Measurements from ENCODE around the gene ARRDC3.
"Not testable (repeated sequence)": the region's sequence is repeated elsewhere in the genome, so short reads cannot be mapped to it uniquely, and the experiment has no call there.

Gene ARRDC3

DNA sequence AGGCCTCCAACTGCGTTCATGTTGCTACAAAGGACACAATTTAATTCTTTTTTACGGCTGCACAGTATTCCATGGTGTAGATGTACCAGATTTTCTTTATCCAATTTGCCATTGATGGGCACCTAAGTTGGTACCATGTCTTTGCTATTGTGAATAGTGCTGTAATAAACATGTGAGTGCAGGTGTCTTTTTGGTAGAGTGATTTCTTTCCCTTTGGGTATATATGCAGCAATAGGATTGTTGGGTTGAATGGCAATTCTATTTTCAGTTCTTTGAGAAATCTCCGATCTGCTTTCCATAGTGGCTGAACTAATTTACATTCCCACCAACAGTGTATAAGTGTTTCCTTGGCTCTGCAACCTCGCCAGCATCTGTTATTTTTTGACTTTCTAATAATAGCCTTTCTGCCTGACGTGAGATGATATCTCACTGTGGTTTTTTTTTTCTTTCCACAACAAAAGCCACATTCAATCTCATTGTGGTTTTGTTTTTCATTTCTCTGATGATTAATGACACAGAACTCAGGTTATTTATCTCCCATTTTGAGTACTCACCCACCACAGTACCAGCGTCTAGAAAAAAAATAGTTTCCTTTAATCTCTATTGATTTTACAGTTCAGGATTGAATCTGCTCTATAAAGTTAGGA, 21.9 kb downstream of the ARRDC3 start:
- DNase-seq = no peak

DNA sequence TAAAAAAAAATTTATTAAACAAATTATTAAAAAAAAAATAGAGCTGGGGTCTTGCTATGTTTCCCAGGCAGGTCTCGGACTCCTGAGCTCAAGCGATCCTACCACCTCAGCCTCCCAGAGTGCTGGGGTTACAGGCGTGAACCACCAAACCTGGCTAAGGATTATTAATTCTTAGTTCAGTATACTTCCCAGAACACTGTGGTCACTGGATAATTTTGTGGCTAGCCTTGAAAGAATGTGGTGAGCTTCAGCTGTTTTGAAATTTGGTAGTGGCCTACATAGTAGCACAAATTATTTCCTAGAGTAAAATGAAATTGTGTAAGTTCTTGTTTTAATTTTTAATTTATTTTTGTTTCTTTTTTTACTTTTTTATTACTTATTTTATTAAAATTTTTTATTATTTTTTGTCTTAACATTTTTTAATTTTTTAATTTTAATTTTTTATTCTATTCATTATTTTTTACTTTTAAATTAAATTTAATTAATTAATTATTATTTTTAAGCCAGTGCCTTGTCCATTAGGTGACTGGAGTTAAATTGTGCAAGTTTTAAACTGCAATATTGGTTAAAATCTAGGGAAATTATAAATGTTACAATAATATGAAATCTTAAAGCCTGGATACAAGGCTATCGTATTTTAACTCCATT, 23.0 kb downstream of the ARRDC3 start:
- no peak for DNase-seq

GRCh38 chr5:91357806-91358205, 25.3 kb downstream of the ARRDC3 start:
- no peak for DNase-seq

DNA sequence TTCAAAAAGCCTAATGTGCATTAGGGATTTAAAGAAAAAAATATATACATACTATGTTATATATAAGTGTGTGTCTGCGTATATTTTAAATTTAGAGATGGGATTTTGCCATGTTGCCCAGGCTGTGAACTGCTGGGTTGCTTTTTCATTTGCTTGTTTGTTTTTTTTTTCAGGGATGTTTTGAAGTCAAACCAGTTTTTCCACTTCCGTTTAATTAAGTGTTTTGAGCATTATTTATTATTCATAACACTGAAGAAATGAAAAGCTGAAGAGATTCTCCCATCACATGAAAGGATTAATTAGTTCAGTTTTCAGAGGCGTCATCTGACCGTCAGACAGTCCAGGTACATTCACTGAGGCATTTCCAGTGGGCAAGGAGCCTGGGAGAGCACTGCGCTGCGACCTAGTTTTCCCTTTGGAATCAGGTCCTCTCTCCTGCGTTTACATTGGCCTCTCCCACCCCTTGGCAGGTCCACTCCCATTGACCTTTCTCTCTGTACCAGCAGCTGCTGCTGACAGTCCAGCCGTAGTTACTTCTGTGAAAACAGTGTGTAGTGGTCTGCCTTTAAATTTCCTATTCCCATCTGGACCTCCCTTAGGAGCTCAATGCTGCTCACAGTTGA, 26.0 kb downstream of the ARRDC3 start:
- DNase-seq = no peak

DNA sequence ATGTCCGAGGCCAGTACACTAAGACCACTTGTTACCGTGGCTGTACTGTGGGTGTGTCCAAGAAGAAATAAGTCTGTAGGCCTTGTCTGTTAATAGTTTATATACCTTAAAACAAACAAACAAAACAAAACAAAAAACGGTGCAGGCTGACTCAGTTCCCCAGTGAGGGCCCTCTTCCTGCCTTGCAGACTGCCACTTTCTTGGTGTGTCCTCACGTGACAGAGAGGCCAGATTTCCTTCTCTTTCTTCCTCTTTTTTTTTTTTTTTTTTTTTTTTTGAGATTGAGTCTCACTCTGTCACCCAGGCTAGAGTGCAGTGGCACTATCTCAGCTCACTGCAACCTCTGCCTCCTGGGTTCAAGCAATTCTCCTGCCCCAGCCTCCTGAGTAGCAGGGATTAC, 28.2 kb downstream of the ARRDC3 start:
- not testable (repeated sequence) for DNase-seq

DNA sequence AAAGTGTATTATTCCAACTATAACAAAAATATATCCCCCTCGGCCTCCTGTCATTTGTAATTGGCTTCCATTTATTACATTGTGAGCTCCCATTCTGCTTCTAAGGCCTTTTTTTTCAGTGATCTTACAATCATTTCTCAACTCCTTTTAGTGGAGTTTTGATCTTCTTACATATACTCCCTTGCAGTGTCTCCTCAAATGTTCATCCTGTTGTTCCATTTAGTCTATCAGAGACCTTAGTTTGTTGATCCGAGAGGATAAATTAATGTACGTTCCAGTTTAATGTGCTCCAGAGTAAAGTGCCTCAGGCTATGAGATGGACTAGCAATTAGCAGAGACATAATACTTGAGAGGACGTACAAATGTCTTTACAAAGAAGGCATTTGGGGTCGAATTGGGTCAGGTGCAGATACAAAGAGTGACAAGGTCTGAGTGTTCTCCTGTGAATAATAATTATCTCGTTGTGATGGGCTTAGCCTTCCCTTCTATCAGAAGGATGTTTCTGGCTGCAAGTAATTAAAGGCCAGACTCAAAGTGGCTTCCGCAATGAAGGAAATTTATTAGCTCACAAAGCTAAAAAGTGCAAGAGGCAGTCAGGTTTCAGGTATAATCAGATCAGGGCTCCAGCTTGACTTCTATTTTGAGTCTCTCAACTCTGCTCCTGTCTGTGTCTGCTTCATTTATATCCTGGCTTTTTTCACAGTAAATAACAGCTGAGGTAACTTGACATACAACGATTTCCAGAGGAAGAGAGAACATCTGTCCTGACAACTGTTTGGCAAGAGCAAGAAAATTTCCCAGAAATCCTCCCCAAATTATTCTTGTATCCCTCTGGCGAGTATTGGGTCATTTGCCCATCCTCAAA, 30.1 kb downstream of the ARRDC3 start:
- DNase-seq = no peak

GRCh38 chr5:91345461-91345860, 37.7 kb downstream of the ARRDC3 start:
- DNase-seq = no peak

DNA sequence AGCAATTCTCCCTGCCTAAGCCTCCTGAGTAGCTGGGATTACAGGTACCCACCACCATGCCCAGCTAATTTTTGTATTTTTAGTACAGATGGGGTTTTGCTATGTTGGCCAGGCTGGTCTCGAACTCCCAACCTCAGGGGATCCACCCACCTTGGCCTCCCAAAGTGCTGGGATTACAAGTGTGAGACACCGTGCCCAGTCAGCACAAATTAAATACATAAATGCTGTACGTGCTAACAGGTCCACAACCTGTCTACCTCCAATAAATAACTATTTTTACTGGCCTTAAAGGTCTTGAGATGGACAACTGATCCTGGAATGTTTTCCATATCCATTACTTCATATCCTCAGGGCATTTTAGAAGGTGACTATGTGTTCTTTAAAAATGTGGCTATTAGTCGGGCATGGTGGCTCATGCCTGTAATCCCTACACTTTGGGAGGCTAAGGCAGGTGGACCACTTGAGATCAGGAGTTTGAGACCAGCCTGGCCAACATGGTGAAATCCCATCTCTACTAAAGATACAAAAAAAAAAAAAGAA, 38.4 kb downstream of the ARRDC3 start:
- not testable (repeated sequence) for DNase-seq

DNA sequence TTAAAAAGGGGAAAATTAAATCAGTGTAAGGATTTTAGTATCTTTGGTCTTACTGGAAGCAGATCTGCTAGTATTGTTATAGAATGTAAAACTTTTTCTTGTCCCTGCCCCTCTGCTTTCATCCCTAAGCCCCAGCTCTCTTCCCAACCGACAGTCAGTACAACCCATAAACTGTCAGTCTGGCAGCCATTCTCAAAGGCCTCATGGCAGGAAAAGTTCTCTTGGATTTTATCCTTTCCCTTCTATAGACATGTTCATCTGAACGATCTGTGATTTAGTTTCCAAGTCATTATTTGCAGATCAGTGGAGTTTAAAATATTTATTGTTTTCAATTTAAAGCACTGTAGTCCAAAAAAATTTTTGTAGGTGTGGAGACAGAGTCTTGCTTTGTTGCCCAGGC, 39.2 kb downstream of the ARRDC3 start:
- no peak for DNase-seq

GRCh38 chr5:91342931-91343330, 40.2 kb downstream of the ARRDC3 start:
- DNase-seq = not testable (repeated sequence)

GRCh38 chr5:91341154-91341553, 42.0 kb downstream of the ARRDC3 start:
- DNase-seq = no peak

DNA sequence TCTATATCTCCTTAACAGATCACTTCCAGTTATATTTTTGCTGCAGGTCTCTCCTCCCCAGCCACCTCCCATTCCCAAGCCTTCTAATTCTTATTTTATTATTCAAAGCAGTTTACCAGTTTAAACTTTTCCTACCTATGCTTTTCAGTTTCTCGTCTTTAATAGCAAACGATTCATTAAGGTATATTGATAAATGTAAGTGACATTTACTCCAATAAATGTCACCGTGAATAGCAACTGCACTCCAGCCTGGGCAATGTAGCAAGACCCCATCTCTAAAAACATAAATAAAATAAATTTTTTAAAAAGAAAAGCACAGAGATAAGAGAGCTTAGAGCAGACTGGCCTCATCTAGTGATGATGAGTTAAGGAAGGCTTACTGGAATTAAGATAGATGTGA, 42.6 kb downstream of the ARRDC3 start:
- DNase-seq = no peak

- DNase-seq = peak in 8 of 56 donors; percentile 1 to 17 (median 6)
Observed at GRCh38 chr5:91339063-91339705, 43.9 kb downstream of the ARRDC3 start.

- no peak for DNase-seq
Observed at GRCh38 chr5:91332267-91333045, 50.7 kb downstream of the ARRDC3 start.

DNA sequence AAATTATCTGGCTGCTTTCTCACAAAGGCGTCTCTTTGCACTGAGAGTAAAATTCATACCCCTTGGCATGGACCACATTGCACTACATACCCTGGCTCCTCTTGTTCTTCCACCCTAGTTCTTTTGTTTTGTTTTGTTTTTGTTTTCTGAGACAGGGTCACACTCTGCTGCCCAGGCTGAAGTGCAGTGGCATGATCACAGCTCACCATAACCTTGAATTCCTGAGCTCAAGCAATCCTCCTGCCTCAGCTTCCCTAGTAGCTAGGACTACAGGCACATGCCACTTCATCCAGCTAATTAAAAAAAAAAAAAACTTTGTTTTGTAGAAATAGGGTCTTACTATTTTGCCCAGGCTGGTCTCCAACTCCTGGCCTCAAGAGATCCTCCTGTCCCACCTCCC, 51.4 kb downstream of the ARRDC3 start:
- no peak for DNase-seq

- DNase-seq = no peak
Observed at GRCh38 chr5:91329283-91329682, 53.8 kb downstream of the ARRDC3 start.

GRCh38 chr5:91328743-91329142, 54.4 kb downstream of the ARRDC3 start:
- no peak for DNase-seq

DNA sequence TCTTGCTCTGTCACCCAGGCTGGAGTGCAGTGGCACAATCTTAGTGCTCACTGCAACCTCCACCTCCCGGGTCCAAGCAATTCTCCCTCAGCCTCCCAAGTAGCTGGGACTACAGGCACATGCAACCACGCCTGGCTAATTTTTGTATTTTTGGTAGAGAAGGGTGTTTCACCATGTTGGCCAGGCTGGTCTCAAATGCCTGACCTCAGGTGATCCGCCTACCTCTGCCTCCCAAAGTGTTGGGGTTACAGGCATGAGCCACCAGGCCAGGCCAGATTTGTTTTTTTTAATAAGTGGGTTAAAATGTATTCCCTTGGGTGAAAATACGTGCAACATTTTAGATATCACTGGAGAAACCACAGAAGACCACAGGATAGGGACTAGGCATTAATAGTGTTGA, 60.1 kb downstream of the ARRDC3 start:
- not testable (repeated sequence) for DNase-seq

GRCh38 chr5:91319667-91320066, 63.5 kb downstream of the ARRDC3 start:
- DNase-seq = no peak

- DNase-seq = no peak
Observed at GRCh38 chr5:91318724-91319123, 64.4 kb downstream of the ARRDC3 start.
